ENCODE data around the gene ZMYND8. TPM values are rescaled to one million over a fixed set of nuclear protein-coding genes. Genes with fewer than 3 reads are reported as not detected.
"Not testable (repeated sequence)": the region's sequence is repeated elsewhere in the genome, so short reads cannot be mapped to it uniquely, and the experiment has no call there.

Gene ZMYND8
- total and polyA plus RNA-seq, 4 donors = 4.5 to 27.4 (median 14.1) TPM

DNA sequence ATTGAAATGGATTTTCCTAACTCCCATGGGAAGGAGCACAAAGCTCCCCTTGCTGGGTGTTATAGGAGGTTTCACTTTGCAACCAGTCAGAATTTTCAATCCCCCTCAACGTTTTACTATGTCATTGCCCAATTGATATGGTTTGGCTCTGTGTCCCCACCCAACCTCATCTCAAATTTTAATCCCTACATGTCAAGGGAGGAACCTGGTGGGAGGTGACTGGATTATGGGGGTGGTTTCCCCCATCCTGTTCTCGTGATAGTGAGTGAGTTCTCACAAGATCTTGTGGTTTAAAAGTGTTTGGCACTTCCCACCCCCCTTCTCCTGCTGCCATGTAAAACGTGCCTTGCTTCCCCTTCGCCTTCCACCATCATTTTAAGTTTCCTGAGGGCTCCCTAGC lies 62.9 kb downstream of the ZMYND8 start:
- Histone ChIP-seq H3K27me3 (ENCODE audit: control insufficient read depth in 1 of 2, insufficient read depth in 2 of 2, low read length in 1 of 2) (no peaks in the 10 kb centered on the region), H3K4me1 (ENCODE audit: control insufficient read depth in 1 of 2, insufficient read depth in 2 of 2, low read length in 2 of 2) (no peaks in the 10 kb centered on the region), H3K9me3 (ENCODE audit: control insufficient read depth, low read length) (no peaks in the 10 kb centered on the region), H3K27ac (ENCODE audit: low read depth in 1 of 2, low read length in 2 of 2) (no peak overlapping the region), H3K4me3 (ENCODE audit: low read length in 2 of 2) (no peak overlapping the region), H3K36me3 (ENCODE audit: control insufficient read depth in 1 of 2, insufficient read depth in 2 of 2, low read length in 1 of 2) (peaks cover under 1 to 5% of the 10 kb centered on the region in 2 donors)
- intact Hi-C loops (cut with DNase I) = no loop called here
- DNase-seq = no peak
- WGBS, 2 donors = 74 to 82% methylated on average over 4 of the region's 4 CpGs
- ATAC-seq (ENCODE audit: low FRiP score) = no peak

- Histone ChIP-seq H3K36me3 (ENCODE audit: control insufficient read depth in 1 of 2, insufficient read depth in 2 of 2, low read length in 1 of 2) (peaks cover 0 to 3% of the 10 kb centered on the region in 2 donors), H3K9me3 (ENCODE audit: control insufficient read depth, low read length) (no peaks in the 10 kb centered on the region), H3K4me3 (ENCODE audit: low read length in 2 of 2) (no peak overlapping the region), H3K27ac (ENCODE audit: low read depth in 1 of 2, low read length in 2 of 2) (no peak overlapping the region), H3K27me3 (ENCODE audit: control insufficient read depth in 1 of 2, insufficient read depth in 2 of 2, low read length in 1 of 2) (no peaks in the 10 kb centered on the region), H3K4me1 (ENCODE audit: control insufficient read depth in 1 of 2, insufficient read depth in 2 of 2, low read length in 2 of 2) (no peaks in the 10 kb centered on the region)
- ATAC-seq (ENCODE audit: low FRiP score) = no peak
- intact Hi-C loops (cut with DNase I) = no loop called here
- WGBS, 2 donors = 95 to 97% methylated on average over 6 of the region's 6 CpGs
- peak in 1 of 2 donors; percentile 19 for DNase-seq
Observed at GRCh38 chr20:47292581-47292980, 63.9 kb downstream of the ZMYND8 start.

DNA sequence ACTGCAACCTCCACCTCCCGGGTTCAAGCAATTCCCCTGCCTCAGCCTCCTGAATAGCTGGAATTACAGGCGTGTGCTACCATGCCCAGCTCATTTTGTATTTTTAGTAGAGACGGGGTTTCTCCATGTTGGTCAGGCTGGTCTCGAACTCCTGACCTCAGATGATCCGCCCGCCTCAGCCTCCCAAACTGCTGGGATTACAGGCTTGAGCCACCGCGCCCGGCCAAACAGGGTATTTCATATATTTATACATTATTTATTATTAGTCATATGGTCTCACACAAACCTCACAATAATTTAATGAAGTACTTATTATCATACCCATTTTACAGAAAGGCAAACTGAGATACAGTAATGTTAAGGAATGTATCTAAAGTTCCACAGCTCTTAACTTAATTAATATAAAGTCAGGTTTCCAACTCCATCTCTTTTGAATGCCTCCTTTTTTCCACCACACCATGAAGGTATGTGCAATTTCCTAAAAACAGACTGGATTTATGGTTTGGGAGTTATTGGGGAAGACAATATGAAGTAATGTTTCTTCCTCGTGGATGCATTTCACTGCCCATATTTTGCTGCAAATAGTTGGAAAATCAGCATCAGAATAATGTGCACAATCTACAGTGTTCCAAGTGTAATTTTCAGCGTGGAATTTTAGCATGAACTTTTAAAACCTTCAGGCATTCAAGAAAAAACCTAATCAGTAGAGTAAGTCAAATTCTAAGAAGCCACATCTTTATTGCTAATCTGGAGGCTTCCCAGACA lies 65.7 kb downstream of the ZMYND8 start:
- intact Hi-C loops (cut with DNase I) = no loop called here
- no peaks in the 10 kb centered on the region for H3K4me1 ChIP-seq (ENCODE audit: control insufficient read depth in 1 of 2, insufficient read depth in 2 of 2, low read length in 2 of 2)
- no peaks in the 10 kb centered on the region for H3K27me3 ChIP-seq (ENCODE audit: control insufficient read depth in 1 of 2, insufficient read depth in 2 of 2, low read length in 1 of 2)
- DNase-seq (peak in 1 of 2 donors; percentile 15), ATAC-seq (ENCODE audit: low FRiP score) (no peak)
- H3K27ac ChIP-seq (ENCODE audit: low read depth in 1 of 2, low read length in 2 of 2) = no peak overlapping the region
- H3K9me3 ChIP-seq (ENCODE audit: control insufficient read depth, low read length) = no peaks in the 10 kb centered on the region
- peaks cover 0 to 3% of the 10 kb centered on the region in 2 donors for H3K36me3 ChIP-seq (ENCODE audit: control insufficient read depth in 1 of 2, insufficient read depth in 2 of 2, low read length in 1 of 2)
- 92 to 94% methylated on average over 11 of the region's 11 CpGs for WGBS, 2 donors
- no peak overlapping the region for H3K4me3 ChIP-seq (ENCODE audit: low read length in 2 of 2)

GRCh38 chr20:47290008-47290407 lies 66.5 kb downstream of the ZMYND8 start:
- intact Hi-C loops (cut with DNase I) = no loop called here
- Histone ChIP-seq H3K4me1 (ENCODE audit: control insufficient read depth in 1 of 2, insufficient read depth in 2 of 2, low read length in 2 of 2) (no peaks in the 10 kb centered on the region), H3K36me3 (ENCODE audit: control insufficient read depth in 1 of 2, insufficient read depth in 2 of 2, low read length in 1 of 2) (peaks cover 0 to 3% of the 10 kb centered on the region in 2 donors), H3K27ac (ENCODE audit: low read depth in 1 of 2, low read length in 2 of 2) (no peak overlapping the region), H3K9me3 (ENCODE audit: control insufficient read depth, low read length) (no peaks in the 10 kb centered on the region), H3K4me3 (ENCODE audit: low read length in 2 of 2) (no peak overlapping the region), H3K27me3 (ENCODE audit: control insufficient read depth in 1 of 2, insufficient read depth in 2 of 2, low read length in 1 of 2) (no peaks in the 10 kb centered on the region)
- DNase-seq (no peak), ATAC-seq (ENCODE audit: low FRiP score) (no peak)
- WGBS, 2 donors = 88 to 90% methylated on average over 3 of the region's 3 CpGs

- H3K36me3 ChIP-seq (ENCODE audit: control insufficient read depth in 1 of 2, insufficient read depth in 2 of 2, low read length in 1 of 2) = peaks cover 0 to 3% of the 10 kb centered on the region in 2 donors
- intact Hi-C loops (cut with DNase I) = no loop called here
- DNase-seq (no peak), ATAC-seq (ENCODE audit: low FRiP score) (no peak)
- 82 to 84% methylated on average over 3 of the region's 3 CpGs for WGBS, 2 donors
- no peaks in the 10 kb centered on the region for H3K27me3 ChIP-seq (ENCODE audit: control insufficient read depth in 1 of 2, insufficient read depth in 2 of 2, low read length in 1 of 2)
- H3K4me3 ChIP-seq (ENCODE audit: low read length in 2 of 2) = no peak overlapping the region
- H3K4me1 ChIP-seq (ENCODE audit: control insufficient read depth in 1 of 2, insufficient read depth in 2 of 2, low read length in 2 of 2) = no peaks in the 10 kb centered on the region
- no peaks in the 10 kb centered on the region for H3K9me3 ChIP-seq (ENCODE audit: control insufficient read depth, low read length)
- no peak overlapping the region for H3K27ac ChIP-seq (ENCODE audit: low read depth in 1 of 2, low read length in 2 of 2)
Observed at GRCh38 chr20:47289096-47289495, 67.4 kb downstream of the ZMYND8 start.

- H3K4me3 ChIP-seq (ENCODE audit: low read length in 2 of 2); H3K27me3 ChIP-seq (ENCODE audit: control insufficient read depth in 1 of 2, insufficient read depth in 2 of 2, low read length in 1 of 2); intact Hi-C loops (cut with DNase I); H3K36me3 ChIP-seq (ENCODE audit: control insufficient read depth in 1 of 2, insufficient read depth in 2 of 2, low read length in 1 of 2); H3K27ac ChIP-seq (ENCODE audit: low read depth in 1 of 2, low read length in 2 of 2); H3K4me1 ChIP-seq (ENCODE audit: control insufficient read depth in 1 of 2, insufficient read depth in 2 of 2, low read length in 2 of 2); H3K9me3 ChIP-seq (ENCODE audit: control insufficient read depth, low read length); ATAC-seq (ENCODE audit: low FRiP score): not testable (repeated sequence)
- WGBS, 2 donors = 96 to 99% methylated on average over 8 of the region's 8 CpGs
- DNase-seq = peak in 1 of 2 donors; percentile 12
Observed at GRCh38 chr20:47288530-47288929, 68.0 kb downstream of the ZMYND8 start.

- DNase-seq (peak in 1 of 2 donors; percentile 2), ATAC-seq (ENCODE audit: low FRiP score) (no peak)
- H3K4me1 ChIP-seq (ENCODE audit: control insufficient read depth in 1 of 2, insufficient read depth in 2 of 2, low read length in 2 of 2) = no peaks in the 10 kb centered on the region
- H3K27me3 ChIP-seq (ENCODE audit: control insufficient read depth in 1 of 2, insufficient read depth in 2 of 2, low read length in 1 of 2) = no peaks in the 10 kb centered on the region
- H3K4me3 ChIP-seq (ENCODE audit: low read length in 2 of 2) = no peak overlapping the region
- H3K36me3 ChIP-seq (ENCODE audit: control insufficient read depth in 1 of 2, insufficient read depth in 2 of 2, low read length in 1 of 2) = peaks cover 0 to 3% of the 10 kb centered on the region in 2 donors
- H3K27ac ChIP-seq (ENCODE audit: low read depth in 1 of 2, low read length in 2 of 2) = no peak overlapping the region
- intact Hi-C loops (cut with DNase I) = no loop called here
- H3K9me3 ChIP-seq (ENCODE audit: control insufficient read depth, low read length) = no peaks in the 10 kb centered on the region
- WGBS, 2 donors = 93 to 94% methylated on average over 6 of the region's 6 CpGs
Observed at GRCh38 chr20:47287609-47288144, 68.8 kb downstream of the ZMYND8 start.

- peaks cover 0 to 7% of the 10 kb centered on the region in 2 donors for H3K36me3 ChIP-seq (ENCODE audit: control insufficient read depth in 1 of 2, insufficient read depth in 2 of 2, low read length in 1 of 2)
- WGBS, 2 donors = 92 to 93% methylated on average over 5 of the region's 5 CpGs
- DNase-seq = peak in 1 of 2 donors; percentile 16
Observed at GRCh38 chr20:47286681-47287080, 69.8 kb downstream of the ZMYND8 start.

DNA sequence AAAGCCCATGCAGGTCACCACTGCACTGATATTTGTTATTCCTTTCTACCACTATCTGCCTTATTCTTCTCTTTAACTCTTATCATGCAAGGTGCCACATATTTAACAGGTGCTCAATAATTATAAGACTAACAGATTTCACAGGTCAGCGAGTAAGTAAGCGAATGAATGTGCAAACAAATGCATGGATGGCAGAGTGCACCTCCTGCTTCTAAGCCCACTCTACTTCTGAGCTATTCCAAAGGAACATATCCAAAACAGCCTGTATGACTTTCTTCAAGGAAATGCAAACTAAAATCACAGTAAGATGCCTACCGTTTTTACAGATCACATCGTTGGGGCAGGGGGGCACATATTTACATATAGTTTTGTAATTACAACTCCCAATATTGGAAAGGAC lies 71.3 kb downstream of the ZMYND8 start:
- Histone ChIP-seq H3K4me1 (ENCODE audit: control insufficient read depth in 1 of 2, insufficient read depth in 2 of 2, low read length in 2 of 2) (no peaks in the 10 kb centered on the region), H3K36me3 (ENCODE audit: control insufficient read depth in 1 of 2, insufficient read depth in 2 of 2, low read length in 1 of 2) (peaks cover 2 to 11% of the 10 kb centered on the region in 2 donors), H3K9me3 (ENCODE audit: control insufficient read depth, low read length) (no peaks in the 10 kb centered on the region), H3K27ac (ENCODE audit: low read depth in 1 of 2, low read length in 2 of 2) (no peak overlapping the region), H3K4me3 (ENCODE audit: low read length in 2 of 2) (no peak overlapping the region), H3K27me3 (ENCODE audit: control insufficient read depth in 1 of 2, insufficient read depth in 2 of 2, low read length in 1 of 2) (no peaks in the 10 kb centered on the region)
- WGBS, 2 donors = 92 to 93% methylated on average over 4 of the region's 4 CpGs
- ATAC-seq (ENCODE audit: low FRiP score) (no peak), DNase-seq (peak in 1 of 2 donors; percentile 21)
- intact Hi-C loops (cut with DNase I) = no loop called here

More at GRCh38 chr20:47286681-47287080, 69.8 kb downstream of the ZMYND8 start:
- intact Hi-C loops (cut with DNase I) = no loop called here
- no peak for ATAC-seq (ENCODE audit: low FRiP score)
- H3K4me3 ChIP-seq (ENCODE audit: low read length in 2 of 2) = no peak overlapping the region
- no peaks in the 10 kb centered on the region for H3K27me3 ChIP-seq (ENCODE audit: control insufficient read depth in 1 of 2, insufficient read depth in 2 of 2, low read length in 1 of 2)
- no peaks in the 10 kb centered on the region for H3K4me1 ChIP-seq (ENCODE audit: control insufficient read depth in 1 of 2, insufficient read depth in 2 of 2, low read length in 2 of 2)
- no peak overlapping the region for H3K27ac ChIP-seq (ENCODE audit: low read depth in 1 of 2, low read length in 2 of 2)
- H3K9me3 ChIP-seq (ENCODE audit: control insufficient read depth, low read length) = no peaks in the 10 kb centered on the region

Data from aorta (tissue), 5 donors.